NK-92 (cell line): Measurements from ENCODE around the gene SLCO2A1.

Experiments
- DNase-seq: peaks from one replicate; lab custom pipeline; 2025; ENCODE audit not compliant: unreplicated experiment; lab: John Stamatoyannopoulos, UW

Gene SLCO2A1

DNA sequence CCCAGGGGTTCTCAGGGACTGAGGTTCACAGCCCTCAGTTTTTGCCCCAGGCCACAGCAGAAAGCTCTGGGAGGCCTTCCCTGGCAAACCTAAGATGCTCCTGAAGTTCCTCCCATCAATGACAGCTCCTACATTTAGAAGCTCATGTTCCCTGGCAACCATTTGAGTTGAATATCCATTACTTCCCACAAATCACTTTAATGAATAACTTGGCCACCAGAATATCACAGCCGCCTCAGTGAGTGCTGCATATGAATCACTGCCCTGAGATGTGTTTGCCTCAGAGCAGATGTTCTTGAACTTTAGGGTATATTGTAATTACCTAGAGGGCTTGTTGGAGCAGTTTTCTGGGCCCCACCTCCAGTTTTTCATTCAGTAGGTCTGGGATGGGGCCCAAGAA, 27.4 kb downstream of the SLCO2A1 start:
- no peak for DNase-seq

- no peak for DNase-seq
These were observed 28.5 kb downstream of the SLCO2A1 start for GRCh38 chr3:134001251-134001650.

- no peak for DNase-seq
These were observed 29.6 kb downstream of the SLCO2A1 start for GRCh38 chr3:133999891-134000685.

DNA sequence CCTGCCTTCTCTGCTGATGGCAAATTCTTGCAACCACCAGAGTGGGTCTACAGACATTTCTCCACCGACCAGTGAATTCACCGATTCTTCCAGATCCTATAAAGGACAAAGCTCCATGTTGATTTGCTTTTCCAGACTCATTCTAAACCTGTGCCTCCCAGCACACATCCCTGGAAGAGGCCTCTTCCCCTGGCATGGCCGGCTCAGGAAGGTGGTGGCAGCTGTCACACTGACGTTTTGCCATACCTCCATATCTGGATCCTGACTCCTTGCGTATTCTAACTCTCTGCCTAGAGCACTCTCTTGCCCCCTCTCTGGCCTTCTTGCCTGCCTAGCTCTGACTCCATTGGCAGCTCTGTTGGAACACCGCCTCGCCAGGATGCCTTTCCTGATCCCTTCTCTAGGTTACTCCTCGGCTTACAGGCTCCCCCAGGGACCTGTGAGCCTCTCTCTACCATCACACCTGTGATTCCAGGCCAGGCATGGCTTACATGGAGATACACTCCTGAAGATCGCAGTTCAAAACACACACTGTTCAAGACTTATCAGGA, 31.0 kb downstream of the SLCO2A1 start:
- no peak for DNase-seq

- no peak for DNase-seq
These were observed 31.7 kb downstream of the SLCO2A1 start for GRCh38 chr3:133997871-133998635.

- DNase-seq = no peak
These were observed 32.7 kb downstream of the SLCO2A1 start for GRCh38 chr3:133996996-133997395.

GRCh38 chr3:133996251-133996661, 33.5 kb downstream of the SLCO2A1 start:
- DNase-seq = no peak

DNA sequence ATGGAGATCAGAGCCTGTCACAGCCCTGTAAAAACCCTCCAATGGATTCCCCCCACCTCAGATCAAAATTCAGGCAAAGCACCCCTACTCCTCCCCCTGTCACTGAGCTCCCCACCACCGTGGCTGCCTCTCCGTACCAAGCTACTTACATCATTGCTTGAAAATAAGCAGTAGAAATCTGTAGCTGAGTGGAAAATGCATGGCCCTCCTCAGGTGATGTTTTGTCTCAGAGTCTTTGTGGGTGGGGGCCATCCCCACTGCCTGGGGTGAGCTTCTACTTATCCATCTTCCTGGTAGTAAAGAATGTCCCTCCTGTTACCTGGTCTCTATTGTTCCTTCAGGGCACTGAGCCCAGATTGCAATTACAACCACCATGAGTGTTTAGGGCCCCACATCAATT, 34.5 kb downstream of the SLCO2A1 start:
- DNase-seq = no peak

DNA sequence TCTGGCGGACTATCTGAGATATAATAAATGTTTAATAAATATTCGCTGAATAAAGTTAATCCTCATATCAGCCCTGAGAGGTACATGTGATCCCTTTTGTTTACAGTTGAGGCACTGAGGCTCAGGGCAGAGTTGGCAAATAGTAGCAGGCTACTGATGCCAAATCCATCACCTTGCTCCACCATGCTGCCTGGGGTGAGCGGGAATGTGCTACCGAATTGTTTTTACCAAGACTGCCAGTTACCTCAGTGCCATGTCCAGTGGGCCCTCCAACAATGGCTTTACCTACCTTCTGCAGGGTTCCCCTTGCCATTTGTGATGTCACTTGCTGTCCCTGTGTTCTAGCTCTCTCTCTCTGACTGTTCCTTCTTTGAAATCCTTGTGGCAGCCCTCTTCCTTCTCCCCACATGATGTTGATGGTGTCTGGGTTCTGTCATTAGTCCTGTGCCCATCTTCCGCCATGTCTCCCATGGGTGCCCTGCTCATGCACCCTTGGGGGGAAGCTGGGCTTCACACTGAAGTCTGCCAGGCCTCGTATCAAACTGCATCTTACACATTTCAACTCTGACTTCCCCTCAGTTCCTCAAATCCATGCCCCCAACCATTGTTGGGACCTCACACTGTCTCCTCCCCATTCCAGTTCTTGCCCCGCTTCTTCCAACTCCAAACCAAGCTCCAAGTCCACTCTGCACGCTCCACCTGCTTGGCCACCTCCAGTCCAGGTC, 35.4 kb downstream of the SLCO2A1 start:
- DNase-seq = no peak

GRCh38 chr3:133992951-133993620, 36.6 kb downstream of the SLCO2A1 start:
- DNase-seq = no peak

DNA sequence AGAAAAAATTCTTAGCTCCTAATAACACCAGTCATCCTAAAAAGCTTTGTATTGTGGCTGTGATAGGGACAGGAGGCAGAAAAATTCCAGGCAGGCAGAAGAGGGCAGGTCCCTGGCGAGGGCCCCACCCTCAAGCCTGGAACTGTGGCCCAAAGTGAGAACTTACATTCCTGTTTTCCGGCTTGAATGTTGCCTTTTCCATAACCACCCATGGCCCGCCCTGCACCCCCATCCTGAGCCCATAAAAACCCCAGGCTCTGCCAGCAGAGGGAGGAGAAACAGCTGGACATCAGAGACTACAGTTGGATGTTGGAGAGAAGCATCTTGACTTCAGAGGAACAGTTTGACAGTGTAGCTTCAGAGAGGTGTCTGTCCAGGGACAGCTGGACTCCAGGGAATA, 37.3 kb downstream of the SLCO2A1 start:
- no peak for DNase-seq

DNA sequence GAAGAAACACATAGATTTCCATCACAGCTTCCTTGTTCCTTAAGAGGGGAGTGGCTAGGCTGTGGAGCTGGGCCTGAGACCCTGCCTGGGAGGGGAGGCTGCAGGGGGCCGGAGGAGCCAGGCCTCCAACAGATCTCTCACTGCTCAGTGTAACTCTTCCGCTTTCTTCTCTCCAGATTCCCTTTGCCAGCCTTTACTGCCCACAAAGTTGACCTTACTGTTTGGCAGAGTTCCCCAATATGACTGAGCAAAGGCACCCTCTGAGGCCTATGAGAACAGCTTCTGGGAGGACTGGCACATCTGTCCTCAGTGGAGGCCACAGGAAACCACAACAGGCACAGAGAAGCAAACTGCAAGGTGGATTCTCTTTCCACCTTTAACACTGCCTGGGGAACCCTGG, 38.1 kb downstream of the SLCO2A1 start:
- DNase-seq = no peak

DNA sequence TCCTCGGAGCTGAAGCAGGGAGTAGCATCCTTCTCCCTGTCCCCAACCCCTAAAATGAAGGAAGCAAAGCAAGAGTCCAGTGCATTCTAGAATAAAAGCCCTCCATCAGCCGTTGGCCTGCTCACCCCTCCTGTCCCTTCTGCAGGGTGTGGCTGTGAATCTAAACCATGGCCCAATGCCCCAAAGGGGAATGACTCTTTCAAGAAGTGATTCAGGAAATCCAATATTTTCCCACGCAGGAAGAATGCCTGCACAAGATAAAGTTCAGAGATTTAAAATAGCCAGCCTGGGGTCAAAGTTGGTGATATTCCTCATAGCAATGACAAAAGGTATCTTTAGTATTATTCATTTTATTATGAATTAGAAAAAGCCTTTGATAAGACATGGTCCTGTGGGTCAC, 38.5 kb downstream of the SLCO2A1 start:
- no peak for DNase-seq

- no peak for DNase-seq
These were observed 39.6 kb downstream of the SLCO2A1 start for GRCh38 chr3:133989936-133990702.

- no peak for DNase-seq
These were observed 41.0 kb downstream of the SLCO2A1 start for GRCh38 chr3:133988631-133989161.

DNA sequence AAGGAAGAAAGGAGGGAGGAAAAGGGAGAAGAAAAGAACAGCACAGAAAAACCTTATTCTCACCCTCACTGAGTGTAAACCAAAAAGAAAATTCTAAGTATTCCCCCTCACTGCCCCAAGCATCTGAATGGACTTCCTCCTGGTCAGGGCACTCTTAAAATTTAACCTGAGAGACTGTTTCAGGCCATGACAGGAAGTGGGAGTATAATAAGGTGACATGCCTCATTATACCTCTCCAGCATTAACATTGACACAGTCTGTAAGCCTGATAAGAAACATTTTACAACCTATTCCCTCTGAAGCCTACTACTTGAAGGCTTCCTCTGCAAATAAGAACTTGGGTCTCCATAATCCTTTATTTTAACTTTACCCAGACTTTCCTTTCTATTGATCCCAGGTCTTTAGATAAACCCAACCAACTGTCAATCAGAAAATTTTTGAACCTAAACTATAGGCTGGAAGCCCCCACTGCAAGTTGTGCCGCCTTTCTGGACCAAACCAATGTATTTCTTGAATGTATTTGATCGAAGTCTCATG, 41.7 kb downstream of the SLCO2A1 start:
- DNase-seq = no peak

DNA sequence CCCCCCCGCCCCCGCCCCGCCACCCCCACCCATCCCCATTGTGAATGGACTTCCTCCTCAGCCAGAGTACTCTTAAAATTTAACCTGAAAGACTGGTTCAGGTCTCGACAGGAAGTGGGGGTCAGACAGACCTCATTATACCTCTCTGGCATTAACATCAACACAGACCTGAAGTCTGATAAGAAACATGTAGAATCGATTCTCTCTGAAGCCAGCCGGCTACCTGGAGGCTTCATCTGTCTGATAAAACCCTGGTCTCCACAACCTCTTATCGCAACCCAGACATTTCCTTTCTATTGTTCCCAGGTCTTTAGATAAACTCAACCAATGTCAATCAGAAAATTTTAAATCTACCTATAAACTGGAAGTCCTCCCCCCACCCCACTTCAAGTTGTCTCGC, 42.6 kb downstream of the SLCO2A1 start:
- no peak for DNase-seq

DNA sequence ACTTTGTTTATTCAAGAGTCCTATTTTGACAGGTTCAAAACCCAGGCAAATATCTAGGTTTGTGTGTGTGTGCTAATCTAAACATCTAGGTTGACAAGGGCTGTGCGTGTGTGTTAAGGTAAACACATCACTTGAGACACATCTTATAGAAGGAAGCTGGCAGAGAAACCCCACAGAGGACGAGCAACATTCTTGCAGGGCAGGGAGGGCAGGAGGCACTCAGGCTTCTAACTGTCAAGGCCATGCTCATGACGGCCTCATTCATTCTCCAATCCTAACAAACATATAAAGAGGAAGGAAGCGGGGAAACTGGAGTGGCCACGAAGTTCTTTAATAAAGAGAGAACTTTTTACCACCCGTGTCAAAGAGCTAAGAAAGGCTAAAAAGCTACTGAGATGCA, 43.4 kb downstream of the SLCO2A1 start:
- DNase-seq = no peak

- DNase-seq = no peak
These were observed 44.8 kb downstream of the SLCO2A1 start for GRCh38 chr3:133984975-133985374.
